Adrenal gland (tissue), 5 donors: ENCODE data around the gene CACNG5.

Experiments
- POLR2A ChIP-seq, 2 donors: fragments of 450-650 bp; IDR thresholded peaks; one replicate each; pipeline ENCODE4 v1.6.1; 2017; ENCODE audit warnings: antibody characterized with exemption in 2 of 2, mild to moderate bottlenecking in 2 of 2, moderate library complexity in 1 of 2
- TF ChIP-seq, protein P1 (sequence below), 6 experiments: fragments of 450-650 bp in 4 of 6; fragments of 200-600 bp in 2 of 6; sonication (generic) in 1 of 6; IDR thresholded peaks; 1 replicate in 5 of 6; 2 replicates in 1 of 6; pipeline versions ENCODE4 v1.5.1 to v1.8.0; 2016 to 2021; ENCODE audit warnings: antibody characterized with exemption in 6 of 6, mild to moderate bottlenecking in 2 of 6, moderate library complexity in 1 of 6
- donor health status: DM: no; HTN: no; CAD: no.

DNA sequence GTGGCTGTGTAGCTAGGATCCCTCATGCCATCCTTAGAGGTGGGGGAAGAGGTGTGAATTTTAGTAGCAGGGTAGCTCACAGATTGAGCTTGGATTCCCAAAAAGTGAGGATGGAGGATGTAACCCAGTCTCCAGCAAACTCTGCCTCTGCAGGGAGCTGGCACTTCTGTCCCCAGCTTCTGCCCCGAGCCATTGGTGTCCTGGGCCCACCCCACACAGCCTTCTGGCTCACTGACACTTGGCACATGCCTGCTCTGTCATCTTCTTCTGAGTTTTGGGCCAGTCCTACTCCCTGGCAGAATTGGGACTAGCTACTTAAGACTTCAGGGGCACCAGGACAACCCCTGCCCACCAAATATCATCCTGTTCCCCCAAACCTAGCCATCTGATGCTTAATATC lies 2.3 kb downstream of the CACNG5 start:
- TF ChIP-seq, protein P1, sequence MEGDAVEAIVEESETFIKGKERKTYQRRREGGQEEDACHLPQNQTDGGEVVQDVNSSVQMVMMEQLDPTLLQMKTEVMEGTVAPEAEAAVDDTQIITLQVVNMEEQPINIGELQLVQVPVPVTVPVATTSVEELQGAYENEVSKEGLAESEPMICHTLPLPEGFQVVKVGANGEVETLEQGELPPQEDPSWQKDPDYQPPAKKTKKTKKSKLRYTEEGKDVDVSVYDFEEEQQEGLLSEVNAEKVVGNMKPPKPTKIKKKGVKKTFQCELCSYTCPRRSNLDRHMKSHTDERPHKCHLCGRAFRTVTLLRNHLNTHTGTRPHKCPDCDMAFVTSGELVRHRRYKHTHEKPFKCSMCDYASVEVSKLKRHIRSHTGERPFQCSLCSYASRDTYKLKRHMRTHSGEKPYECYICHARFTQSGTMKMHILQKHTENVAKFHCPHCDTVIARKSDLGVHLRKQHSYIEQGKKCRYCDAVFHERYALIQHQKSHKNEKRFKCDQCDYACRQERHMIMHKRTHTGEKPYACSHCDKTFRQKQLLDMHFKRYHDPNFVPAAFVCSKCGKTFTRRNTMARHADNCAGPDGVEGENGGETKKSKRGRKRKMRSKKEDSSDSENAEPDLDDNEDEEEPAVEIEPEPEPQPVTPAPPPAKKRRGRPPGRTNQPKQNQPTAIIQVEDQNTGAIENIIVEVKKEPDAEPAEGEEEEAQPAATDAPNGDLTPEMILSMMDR (IDR thresholded peaks at IDR 0.05), result no peak
- no peak for TF ChIP-seq POLR2A (IDR thresholded peaks at IDR 0.05)
